GOT3 (cell line): Measurements from ENCODE around the gene DUOX1.

ENCODE experiments used
- DNase-seq: peaks from one replicate; lab custom pipeline; 2025; ENCODE audit warnings: mixed read lengths; lab: John Stamatoyannopoulos, UW

DUOX1 gene

DNA sequence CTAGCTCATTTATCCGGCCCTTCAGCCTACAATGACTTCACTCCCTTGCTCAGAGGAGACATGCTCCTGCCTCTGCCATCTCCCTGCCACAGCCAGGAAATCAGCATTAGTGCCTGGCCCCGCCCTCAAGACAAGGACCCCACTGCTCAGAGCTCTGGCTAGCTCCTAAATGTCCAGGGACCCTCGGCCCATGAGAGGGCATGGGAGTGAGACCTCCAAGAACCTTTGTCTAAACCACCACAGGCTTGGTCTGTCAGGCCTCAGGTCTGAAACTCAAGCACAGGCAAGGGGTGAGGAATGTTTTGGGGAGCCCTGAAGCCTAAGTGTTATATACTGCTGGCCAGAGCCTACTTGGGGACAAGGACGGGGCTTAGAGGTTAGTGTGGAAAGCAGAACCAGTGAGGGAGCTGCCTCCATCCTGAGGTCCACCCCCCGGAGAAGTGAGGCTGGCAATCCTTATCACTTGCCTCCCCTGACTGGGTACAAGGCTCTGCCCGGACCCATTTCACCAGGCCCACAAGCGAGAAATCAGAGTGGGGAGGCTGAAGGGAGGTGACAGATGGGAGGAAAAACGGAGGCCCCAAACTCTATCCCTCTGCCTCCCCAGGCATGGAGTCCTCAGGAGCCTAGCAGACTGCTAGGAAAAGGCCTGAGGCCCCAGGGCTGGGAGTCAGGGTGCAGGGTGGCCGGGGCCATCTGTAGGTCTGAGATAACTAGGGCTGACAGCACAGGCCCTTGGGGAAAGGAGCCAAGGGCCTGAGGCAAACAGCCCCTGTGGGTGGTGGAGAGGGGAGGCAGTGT lies 39.2 kb downstream of the DUOX1 start:
- DNase-seq = no peak

DNA sequence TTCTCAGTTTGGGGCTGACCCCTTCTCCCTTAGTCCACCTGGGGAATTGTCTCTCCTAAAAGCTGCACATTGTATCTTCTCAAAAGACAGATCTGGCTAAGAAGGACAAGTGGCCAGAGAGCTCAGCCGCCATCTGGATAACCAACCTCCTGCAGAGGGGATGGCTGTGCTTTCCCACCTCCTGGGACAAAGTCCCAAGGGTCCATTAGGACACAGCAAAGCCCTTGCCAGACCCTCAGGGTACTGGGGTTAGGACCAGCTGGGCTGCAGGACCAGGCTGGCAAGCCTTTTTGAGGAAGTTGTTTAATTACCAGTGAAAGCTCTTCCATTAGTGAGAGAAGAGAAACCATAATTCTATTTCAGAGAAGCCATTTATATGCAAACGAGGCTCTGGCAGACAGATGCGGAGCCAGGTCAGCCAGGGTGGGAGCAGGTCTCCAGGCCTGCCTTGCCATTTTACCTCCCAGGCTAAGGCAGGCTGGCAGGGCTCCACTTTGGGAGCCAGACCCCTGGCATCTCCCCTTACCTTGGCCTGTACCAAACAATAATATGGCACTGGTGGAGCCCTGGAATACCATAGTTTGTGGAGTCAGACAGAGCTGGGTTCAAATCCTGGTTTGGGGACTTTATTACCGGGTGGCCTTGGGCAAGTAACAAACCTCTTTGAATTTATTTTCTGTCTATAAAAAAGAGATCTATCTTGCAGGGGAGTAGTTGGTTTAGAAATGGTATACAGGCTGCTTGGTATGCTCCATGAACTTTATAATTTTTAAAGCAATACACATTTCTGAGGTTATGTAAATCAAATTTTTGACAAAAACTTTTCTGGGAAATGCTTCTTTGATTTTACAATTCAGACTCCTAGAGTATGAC lies 40.0 kb downstream of the DUOX1 start:
- DNase-seq = no peak

DNA sequence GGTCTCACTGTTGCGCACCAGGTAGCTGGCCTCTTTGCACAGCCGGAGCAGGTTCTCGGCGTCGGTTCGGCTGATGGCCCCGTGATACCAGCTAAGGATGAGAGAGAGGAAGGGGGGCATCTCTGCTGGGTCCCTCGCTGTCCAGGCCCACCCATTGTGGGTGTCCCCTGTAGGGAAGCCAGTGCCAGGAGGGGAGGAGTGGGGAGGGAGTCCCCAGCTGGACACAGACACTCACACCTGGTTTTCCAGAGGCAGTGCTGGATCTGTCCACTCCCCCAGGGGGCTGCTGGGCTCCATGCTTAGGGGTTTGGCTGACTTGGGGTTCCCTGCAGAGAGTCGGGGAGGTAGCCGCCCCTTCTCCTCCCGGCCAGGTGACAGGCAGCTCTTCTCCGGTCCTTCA lies 42.1 kb downstream of the DUOX1 start:
- no peak for DNase-seq

DNA sequence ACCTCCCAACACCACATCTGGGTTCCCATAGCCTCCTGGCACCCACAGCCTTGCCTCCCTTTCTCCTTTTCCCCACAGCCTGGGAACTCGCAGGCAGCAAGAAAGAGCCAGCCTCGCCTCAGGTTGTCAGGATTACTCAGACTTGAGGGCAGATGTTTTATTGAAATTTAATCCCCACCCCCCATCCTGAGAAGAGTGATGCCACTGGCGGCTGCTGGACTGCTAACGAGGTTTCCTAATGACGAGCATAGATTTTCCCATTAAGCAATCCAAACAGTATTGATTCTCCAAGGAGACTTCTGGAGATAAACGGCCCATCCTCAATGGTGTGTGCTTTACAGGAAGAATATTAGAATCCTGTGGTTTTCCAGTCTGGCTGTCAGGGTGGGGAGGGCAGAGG lies 44.3 kb downstream of the DUOX1 start:
- no peak for DNase-seq

DNA sequence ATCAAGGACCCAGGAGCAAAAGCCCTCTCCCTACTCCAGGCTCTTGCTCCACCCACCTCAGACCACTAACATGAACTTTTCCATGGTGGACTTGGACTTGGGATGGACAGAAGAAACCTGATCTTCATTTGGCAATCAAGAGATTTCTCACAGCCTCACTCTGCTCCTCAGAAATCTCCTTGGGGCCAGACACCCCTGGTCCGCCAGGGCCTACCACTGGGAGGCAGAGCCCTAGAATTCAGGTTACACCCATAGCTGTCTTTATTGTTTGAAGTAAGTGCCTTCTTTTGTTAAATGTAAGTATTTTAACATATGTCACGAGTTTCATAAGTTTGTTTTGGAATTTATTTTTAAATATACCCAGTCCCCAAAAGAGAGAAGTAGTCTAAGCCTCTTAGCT lies 44.8 kb downstream of the DUOX1 start:
- DNase-seq = no peak

DNA sequence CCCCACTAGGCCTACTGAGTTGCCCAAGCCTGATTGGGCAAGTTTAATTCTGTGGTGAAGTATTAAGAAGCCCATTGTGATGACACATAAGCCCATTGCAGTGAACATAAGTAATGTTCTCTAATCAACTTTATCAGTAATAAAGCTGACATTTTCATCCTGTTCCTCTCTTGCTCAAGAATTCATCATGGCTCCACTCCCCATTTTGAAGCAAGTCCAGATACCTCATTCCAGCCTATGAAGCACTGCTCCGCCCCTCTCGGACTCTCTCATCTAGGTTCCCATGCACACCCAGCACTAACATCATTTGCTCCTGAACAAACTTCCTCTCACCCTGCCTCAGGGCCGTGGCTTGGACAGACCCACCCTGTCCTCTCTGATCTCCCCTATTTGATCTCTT lies 47.5 kb downstream of the DUOX1 start:
- DNase-seq = no peak

DNA sequence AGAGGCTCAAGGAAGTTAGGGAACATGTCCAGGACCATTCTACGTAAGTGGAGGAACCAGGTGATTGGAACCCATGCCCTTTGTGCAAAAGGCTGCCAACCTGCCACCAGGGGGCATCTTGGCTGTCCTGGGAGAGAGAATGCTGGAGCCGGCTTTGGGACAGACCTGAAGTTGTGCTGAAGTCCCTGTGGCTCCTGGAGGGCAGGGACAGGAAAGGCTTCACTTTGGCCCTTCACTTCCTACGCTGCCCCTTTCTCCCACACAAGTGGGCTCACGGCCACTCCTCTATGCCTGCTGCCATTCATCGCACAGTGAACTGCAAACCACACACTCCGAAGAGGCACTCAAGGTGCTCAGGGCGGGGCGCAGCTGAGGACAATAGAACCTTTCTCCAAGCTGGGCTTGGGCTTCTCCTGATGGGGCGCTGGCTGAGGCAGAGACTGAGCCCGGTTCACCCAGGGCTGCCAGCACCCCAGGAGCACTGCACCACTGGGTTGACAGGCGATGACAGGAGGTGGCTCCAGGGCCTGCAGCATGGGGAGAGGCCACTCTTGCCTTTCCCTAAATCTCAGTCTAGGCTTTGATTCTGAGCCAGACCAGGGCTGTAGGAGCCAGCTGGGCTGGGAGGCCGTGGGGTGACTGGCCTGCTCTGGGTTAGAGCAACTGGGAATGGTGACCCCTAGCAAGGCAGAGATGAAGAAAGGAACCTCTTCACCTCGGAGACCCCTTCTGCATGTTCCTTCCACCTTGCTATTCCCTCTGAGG lies 49.6 kb downstream of the DUOX1 start:
- DNase-seq = no peak

DNA sequence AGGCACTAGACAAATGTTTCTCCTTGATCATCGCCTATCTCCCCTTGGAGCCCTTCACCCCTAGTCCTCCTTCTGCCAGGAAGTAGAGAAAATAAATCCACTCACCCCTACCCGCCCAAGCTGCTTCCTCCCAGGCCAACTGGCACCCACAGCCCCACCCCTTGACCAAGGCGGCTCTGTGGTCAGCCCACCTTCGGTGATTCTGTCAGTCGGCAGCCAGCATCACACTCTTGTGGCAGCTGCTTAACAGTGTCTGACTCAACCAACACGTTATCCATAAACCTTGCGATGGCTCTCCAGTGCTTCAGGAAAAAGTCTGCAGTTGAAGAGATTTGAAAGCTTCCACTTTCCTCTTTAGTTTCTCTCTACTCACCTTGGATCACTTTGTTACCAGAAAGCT lies 50.4 kb downstream of the DUOX1 start:
- no peak for DNase-seq

DNA sequence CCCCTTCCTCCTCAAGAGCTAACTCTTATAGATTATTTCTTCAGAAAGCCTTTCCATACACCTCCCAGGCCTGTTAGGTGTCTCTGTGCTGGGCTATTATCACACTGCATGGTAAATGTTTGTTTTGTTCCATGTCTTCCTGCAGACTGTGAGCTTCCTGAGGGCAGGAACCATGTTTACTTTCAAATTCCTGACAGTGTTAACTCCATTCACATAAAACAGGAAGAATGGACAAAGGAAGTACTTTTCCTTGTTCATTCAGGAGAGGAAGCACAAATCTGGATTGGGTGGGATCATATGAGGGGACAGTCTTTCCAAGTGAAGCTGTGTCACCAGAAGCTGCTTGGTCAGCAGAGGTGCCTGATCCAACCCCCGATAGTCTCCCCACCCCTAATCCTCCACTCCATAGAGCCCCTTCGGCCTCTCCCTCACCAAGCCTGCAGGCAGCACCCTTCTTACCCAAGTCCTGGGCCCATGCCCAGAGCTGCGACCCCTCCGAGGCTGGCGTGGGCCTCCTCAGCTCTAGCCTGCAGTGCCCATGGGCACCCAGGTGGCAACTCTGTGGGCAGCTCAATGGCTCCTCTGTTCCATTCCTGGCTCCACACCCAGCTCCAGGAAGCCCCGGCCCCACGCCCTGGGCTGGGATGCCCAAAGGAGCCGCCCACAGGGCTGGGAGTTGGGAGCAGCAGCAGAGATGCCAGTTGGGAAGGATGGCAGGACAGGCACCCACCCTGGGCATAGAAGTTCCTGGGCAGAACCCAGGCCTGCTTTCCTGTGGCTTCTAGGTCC lies 51.0 kb downstream of the DUOX1 start:
- DNase-seq = no peak

DNA sequence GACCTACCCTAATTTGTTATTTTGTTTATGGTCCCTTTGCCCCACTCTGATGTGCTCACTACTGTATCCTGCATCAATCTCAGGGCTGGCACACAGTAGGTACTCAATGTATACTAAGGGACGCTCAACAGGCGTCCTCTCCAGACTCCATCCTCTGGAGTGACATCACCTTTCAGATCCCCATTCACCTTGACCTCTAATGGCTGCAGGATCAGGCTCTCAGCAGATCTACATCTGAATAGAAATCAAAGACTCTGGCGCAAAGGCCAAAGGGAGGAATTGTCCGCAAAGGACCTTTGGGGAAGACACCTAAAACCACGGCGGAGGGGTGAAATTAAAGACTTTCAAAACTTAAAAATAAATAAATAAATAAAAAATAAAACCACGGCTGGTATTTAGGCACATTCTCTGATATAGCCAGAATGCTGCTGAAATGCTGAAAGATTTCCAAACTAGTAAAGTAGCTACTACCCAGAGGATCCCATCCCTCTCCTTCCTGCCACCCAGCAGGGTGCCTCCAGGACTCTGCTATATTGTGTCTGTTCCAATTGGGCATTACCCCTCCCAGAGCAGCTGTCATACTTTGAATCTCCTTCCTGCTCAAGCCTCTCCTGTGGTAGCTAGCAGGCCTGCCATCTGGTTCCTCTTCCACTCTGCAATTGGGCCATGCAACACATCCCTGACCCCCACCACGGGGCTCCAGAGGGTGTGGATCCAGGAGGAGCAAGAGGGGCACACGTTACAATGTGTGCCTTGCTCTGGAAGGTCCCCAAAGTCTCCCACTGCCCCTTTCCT lies 51.9 kb downstream of the DUOX1 start:
- DNase-seq = no peak

DNA sequence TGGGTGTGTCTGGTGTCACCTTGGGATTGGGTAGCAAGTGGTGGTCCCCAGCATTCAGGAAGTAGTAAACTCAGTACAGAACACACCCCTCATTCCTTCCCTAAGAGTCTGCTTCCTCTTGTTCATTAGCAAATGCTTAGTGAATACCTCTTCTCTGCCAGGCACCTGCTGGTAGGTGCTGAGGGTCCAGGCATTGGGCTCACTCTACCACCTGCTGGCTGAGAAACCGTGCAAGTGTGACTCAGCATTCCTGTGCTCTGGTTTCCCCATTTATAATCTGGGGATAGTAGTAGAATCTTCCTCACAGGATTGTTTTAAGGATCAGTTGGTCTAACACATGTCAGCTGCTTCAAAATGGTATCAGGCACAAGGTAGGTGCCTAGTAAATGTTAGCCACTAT lies 53.2 kb downstream of the DUOX1 start:
- DNase-seq = no peak

DNA sequence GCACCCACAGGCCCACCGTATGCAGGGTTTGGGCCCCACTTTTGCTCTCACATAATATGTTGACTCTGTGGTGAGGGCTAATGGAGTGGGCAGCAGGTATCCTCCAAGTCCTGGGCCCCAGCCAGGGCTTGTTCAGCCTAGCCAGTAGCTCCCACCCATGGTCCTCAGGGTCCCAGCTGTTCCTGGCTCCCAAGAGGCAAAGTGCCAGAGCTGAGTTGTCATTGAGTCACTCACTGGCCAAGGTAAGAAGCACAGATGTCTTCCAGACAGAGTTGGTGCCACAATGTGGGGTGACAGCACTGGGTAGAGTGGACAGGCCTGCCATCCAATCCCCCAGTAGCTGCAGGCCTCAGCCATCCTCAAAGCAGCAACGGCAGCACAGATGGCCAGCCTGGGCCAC lies 53.7 kb downstream of the DUOX1 start:
- DNase-seq = no peak

DNA sequence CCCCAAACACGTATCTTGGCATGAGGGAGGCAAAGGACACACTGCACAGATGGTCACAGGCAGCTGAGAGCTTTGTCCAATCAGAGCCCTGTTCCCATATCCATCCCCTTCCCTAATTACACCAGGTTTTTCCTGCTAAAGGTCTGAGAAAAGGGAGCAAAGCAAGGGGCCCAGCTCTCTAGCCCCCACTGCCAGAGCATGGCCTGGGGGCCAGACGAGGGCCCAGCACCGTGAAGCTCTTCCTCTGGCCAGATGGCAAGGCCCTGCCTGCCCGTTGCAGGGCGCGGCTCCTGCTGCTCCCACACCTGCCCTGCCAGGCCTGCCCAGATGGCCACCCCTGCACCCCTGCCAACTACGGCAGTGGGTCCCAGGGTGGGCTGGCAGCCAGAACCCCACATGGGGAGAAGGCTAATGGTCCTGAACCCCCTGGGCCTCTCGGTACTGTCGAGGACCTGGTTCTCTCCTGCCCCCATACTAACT lies 54.8 kb downstream of the DUOX1 start:
- no peak for DNase-seq

DNA sequence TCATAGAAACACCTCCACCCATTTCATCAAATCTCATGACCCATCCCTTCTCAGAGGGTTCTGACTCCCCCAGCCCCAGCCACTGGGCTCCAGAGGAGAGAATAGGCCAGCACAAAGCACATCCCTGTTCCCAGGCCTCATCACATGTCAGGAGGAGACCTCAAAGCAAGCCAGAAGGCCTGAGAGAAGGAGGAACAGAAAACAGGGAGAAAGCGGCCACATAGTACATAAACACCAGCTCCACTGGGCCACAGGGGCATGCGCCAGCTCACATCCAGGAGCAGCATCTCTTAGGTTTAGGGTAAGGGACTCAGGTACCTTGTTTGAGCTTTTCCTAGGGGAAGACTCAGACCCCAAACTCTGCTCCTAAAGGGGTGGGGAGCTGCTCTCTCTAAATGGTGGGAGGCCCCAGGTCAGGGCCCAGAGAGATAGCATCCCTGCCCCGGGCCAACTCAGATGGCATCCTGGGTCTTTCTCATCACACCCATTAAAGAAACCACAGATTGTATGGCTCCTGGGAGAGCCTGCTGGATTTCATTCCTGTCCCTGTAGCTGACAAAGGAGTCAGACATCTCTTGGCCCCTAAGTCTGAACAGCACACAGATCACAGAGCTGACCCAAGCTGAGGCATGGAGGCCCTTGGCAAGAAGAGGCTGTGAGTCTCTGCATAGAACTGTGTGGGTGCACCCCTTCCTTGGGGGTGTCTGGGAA lies 55.4 kb downstream of the DUOX1 start:
- no peak for DNase-seq

DNA sequence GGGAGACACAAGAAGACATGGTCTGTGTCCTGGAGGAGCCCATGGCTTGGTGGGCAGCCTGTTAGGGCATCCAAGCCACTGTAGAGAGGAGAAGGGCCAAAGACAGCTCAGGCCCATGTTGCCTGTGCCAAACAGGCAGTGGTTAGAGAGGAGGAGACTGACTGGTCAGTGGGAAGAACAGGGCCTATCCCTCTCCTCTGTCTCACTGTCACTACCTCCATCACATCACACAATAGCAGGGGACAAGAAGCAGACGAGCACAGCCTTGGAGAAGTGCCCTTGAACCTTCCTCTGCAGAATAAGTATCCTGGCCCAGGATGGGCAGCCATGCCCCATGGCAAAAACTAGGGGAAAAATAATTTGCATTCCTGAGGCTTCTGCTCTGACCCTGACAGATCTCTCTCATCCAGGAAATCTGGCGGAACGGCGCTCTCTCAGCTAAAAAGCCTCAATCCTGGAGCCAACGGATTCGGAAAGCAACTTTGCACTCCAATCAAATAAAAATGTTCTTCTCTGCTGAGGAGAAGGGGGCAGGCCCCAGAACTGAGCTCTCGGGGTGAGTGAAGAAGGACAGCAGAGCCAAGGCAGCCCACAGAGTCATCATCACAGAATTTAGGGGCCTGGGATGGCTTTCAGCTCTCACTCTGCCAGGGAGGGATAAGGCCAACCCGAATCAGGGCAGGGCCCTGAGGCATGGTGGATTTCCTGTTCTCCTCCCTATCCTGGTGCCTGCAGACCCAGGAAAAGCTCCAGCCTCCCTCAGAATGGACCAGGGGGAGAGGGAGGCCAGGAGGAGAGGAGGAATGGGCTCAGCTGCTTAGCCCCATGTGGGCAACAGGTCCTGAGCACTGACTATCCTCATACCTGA lies 56.3 kb downstream of the DUOX1 start:
- DNase-seq = no peak

DNA sequence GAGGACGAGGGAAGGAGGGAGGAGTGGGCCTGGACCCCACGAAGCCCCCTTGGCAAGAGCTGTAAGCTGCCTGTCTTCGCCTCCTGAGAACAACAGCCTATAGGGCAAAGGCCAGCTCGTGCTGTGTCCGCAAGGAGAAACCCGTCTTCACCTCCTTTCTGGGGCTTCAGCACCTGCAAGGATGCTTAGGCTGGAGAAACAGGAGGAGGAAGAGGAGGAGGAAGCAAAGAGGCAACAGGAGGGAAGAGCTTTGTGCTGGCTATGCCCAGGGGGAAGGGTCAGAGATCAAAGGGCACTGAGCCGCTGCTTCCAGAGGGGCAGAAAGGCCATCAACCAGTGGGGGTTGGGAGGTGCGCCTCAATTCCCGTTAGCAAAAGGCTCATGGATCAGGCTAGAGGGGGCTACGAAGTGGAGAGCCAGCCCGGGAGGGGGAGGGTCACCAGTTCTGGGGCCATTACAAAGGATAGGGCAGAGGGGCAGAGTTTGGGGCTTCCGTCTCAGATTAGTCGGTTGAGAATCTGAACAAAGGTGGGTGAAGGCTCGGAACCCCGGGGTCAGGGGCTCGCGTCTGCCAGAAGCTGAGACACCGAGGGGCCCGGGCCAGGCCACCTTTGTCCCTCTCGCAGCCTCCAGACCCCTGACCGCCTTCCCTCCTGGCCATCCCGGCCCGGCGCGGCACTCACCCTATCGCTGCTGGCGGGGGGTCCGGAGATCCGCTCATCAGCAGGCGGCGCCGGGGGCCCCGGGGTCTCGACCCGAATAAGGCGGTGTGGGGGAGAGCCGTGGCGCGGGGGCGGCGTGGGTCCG lies 57.2 kb downstream of the DUOX1 start:
- no peak for DNase-seq

DNA sequence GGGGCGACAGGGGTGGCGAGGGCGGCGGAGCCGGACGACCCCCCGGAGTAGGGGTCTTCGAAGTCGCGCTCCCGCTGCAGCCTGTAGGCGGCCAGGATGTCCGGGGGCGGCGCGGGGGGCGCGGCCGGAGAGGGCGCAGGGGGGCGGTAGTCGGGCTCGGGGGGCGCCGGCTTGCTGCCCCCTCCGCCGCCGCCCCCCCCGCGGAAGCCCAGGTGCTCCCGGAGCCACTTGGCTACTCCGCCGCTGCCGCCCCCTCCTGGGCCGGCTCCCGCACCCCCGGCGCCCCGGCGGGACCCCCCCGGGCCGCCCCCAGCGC lies 57.7 kb downstream of the DUOX1 start:
- DNase-seq = no peak
